HepG2 (cell line): Measurements from ENCODE around the gene GRP. TPM values are rescaled to one million over a fixed set of nuclear protein-coding genes. Genes with fewer than 3 reads are reported as not detected.

Experiments
- ETV5 ChIP-seq: IDR thresholded peaks from 2 replicates; pipeline ENCODE4 v1.6.1; 2018; ENCODE audit warnings: missing biosample characterization, missing genetic modification reagents, inconsistent platforms, borderline replicate concordance
- FLYWCH1 ChIP-seq: sonication (generic); formaldehyde crosslinking; IDR thresholded peaks from 2 replicates; pipeline ENCODE4 v1.8.1; 2023; ENCODE audit warnings: mild to moderate bottlenecking, missing genetic modification reagents
- HIVEP1 ChIP-seq: sonication (generic); formaldehyde crosslinking; IDR thresholded peaks from 2 replicates; pipeline ENCODE4 v1.4.0; 2020; ENCODE audit warnings: mild to moderate bottlenecking, missing genetic modification reagents
- HOXA5 ChIP-seq: sonication (generic); formaldehyde crosslinking; IDR thresholded peaks from 2 replicates; pipeline ENCODE4 v1.4.0; 2020; ENCODE audit warnings: missing genetic modification reagents
- JARID2 ChIP-seq: sonication (generic); formaldehyde crosslinking; IDR thresholded peaks from 2 replicates; pipeline ENCODE4 v1.8.1; 2023; ENCODE audit warnings: missing genetic modification reagents, inconsistent platforms; ENCODE audit not compliant: insufficient replicate concordance
- KDM3A ChIP-seq: IDR thresholded peaks from 2 replicates; pipeline ENCODE4 v1.6.1; 2018; ENCODE audit warnings: low read depth, missing compliant biosample characterization
- MAZ ChIP-seq, 2 experiments: sonication (generic) in 1 of 2; formaldehyde crosslinking in 1 of 2; IDR thresholded peaks; 2 replicates each; pipeline versions ENCODE4 v1.5.0 to v1.6.1; 2012 to 2020; ENCODE audit warnings: low read depth in 2 of 2, mild to moderate bottlenecking in 2 of 2, borderline replicate concordance in 1 of 2, improper control_type of control experiment in 1 of 2, low read length in 1 of 2, missing genetic modification reagents in 1 of 2, moderate library complexity in 1 of 2
- MBD4 ChIP-seq: IDR thresholded peaks from 2 replicates; pipeline ENCODE4 v1.6.1; 2012; ENCODE audit warnings: low read length, inconsistent platforms, borderline replicate concordance
- NONO ChIP-seq, 2 experiments: fragments of 450-650 bp in 1 of 2; sonication (generic) in 1 of 2; formaldehyde crosslinking in 1 of 2; IDR thresholded peaks in 1 of 2; conservative IDR thresholded peaks in 1 of 2; 2 replicates each; pipeline versions ENCODE4 v1.6.1 to v1.8.0; 2017 to 2022; ENCODE audit warnings: mild to moderate bottlenecking in 1 of 2, missing genetic modification reagents in 1 of 2, moderate library complexity in 1 of 2
- PAWR ChIP-seq: sonication (generic); formaldehyde crosslinking; IDR thresholded peaks from 2 replicates; pipeline ENCODE4 v1.4.0; 2020; ENCODE audit warnings: missing genetic modification reagents, mild to moderate bottlenecking, borderline replicate concordance
- RAD21 ChIP-seq: fragments of 450-650 bp; formaldehyde crosslinking; IDR thresholded peaks from 2 replicates; pipeline ENCODE4 v1.5.0; 2020; ENCODE audit warnings: mild to moderate bottlenecking
- REPIN1 ChIP-seq: sonication (generic); formaldehyde crosslinking; IDR thresholded peaks from 2 replicates; pipeline ENCODE4 v1.8.0; 2022; ENCODE audit warnings: missing genetic modification reagents, low read depth, mild to moderate bottlenecking, borderline replicate concordance
- RXRB ChIP-seq: IDR thresholded peaks from 2 replicates; pipeline ENCODE4 v1.6.1; 2016; ENCODE audit warnings: borderline replicate concordance, missing genetic modification reagents, missing compliant biosample characterization
- SALL2 ChIP-seq: sonication (generic); formaldehyde crosslinking; IDR thresholded peaks from 2 replicates; pipeline ENCODE4 v1.8.1; 2023; ENCODE audit warnings: mild to moderate bottlenecking, missing genetic modification reagents, inconsistent platforms
- SIN3A ChIP-seq: IDR thresholded peaks from 2 replicates; pipeline ENCODE4 v1.6.1; 2011; ENCODE audit warnings: low read depth, mild to moderate bottlenecking, control low read depth, low read length, borderline replicate concordance
- ZFY ChIP-seq: sonication (generic); formaldehyde crosslinking; IDR thresholded peaks from 2 replicates; pipeline ENCODE4 v1.4.0; 2020; ENCODE audit warnings: missing genetic modification reagents
- ZNF12 ChIP-seq: sonication (generic); formaldehyde crosslinking; IDR thresholded peaks from 2 replicates; pipeline ENCODE4 v1.5.0; 2020; ENCODE audit warnings: missing genetic modification reagents
- ZNF496 ChIP-seq: sonication (generic); formaldehyde crosslinking; IDR thresholded peaks from 2 replicates; pipeline ENCODE4 v1.8.1; 2023; ENCODE audit warnings: mild to moderate bottlenecking, moderate library complexity, missing genetic modification reagents; ENCODE audit not compliant: insufficient replicate concordance
- polyA plus RNA-seq, 8 experiments: library from polyadenylated mRNA; depleted of rRNA in 3 of 8; stranded (reverse) in 7 of 8; unstranded in 1 of 8; fragments of >200 nt; fragmentation: Illumina TruSeq in 4 of 8; extraction: Trizol in 4 of 8; gene quantifications; 2 replicates each; pipeline versions ENCODE4 v1.2.1 to v1.2.3, GENCODE V29; 2011 to 2016; ENCODE audit warnings: low read depth in 4 of 8, missing spikeins in 1 of 8, mixed read lengths in 1 of 8; ENCODE audit not compliant: insufficient read depth in 1 of 8
- total RNA-seq, 5 experiments: library from RNA; depleted of rRNA; stranded (reverse); fragments of >200 nt; fragmentation: Illumina TruSeq; extraction: Trizol; gene quantifications; 2 replicates each; pipeline ENCODE4 v1.2.3, GENCODE V29; 2016; ENCODE audit warnings: low read depth in 1 of 5
- TF ChIP-seq, protein P1 (sequence below): sonication (generic); formaldehyde crosslinking; IDR thresholded peaks from 2 replicates; pipeline ENCODE4 v1.4.0; 2020; ENCODE audit warnings: mild to moderate bottlenecking, missing genetic modification reagents
- TF ChIP-seq, protein P2 (sequence below): IDR thresholded peaks from 2 replicates; pipeline ENCODE4 v1.6.1; 2016; ENCODE audit warnings: low read depth

GRP gene
- total and polyA plus RNA-seq, 2 of the 13 experiments (the other 11 are each of a cell fraction or from before 2014, with no cell fraction given), result not detected

DNA sequence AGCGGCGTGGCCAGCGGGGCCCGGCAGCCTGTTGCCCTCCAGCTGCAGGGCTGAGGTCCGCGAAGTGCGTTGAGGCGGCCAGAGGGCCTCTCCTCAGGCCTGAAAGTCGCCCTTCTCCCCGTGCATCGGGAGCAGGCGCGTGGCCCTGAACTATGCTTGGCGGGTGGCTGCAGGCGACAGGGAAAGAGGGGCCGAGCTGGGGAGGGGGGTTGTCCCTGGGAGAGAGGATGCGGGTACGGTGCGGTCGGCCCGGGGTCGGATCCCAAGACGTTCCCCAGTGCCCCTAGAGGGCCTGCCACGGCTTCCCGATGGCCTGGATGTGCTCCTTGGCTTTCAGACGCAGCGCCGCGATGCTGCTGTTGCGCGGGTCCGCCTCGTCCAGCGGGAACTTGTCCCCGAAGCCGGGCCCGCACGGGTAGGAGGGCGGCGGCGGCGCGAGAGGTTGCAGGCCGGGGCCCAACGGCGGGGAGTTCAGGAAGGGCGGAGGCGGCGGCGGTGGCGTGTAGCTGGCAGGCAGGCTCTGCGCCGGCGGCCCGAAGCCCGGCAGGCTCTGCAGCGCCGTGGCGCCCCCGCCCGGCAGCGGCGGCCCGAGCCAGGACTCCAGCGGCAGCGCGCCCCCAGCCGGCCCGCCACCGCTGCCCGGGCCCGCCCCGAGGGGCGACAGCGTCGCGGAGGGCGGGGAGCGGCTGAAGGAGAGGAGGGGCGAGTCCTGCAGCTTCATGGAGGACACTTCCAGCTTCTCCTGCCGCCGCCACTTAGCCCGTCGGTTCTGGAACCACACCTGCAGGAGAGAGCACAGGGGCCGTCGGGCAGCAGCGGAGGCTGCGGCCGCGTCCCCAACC, 49.0 kb downstream of the GRP start (continued):
- TF ChIP-seq, protein P1, sequence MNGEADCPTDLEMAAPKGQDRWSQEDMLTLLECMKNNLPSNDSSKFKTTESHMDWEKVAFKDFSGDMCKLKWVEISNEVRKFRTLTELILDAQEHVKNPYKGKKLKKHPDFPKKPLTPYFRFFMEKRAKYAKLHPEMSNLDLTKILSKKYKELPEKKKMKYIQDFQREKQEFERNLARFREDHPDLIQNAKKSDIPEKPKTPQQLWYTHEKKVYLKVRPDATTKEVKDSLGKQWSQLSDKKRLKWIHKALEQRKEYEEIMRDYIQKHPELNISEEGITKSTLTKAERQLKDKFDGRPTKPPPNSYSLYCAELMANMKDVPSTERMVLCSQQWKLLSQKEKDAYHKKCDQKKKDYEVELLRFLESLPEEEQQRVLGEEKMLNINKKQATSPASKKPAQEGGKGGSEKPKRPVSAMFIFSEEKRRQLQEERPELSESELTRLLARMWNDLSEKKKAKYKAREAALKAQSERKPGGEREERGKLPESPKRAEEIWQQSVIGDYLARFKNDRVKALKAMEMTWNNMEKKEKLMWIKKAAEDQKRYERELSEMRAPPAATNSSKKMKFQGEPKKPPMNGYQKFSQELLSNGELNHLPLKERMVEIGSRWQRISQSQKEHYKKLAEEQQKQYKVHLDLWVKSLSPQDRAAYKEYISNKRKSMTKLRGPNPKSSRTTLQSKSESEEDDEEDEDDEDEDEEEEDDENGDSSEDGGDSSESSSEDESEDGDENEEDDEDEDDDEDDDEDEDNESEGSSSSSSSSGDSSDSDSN, result peak; percentile 89
- TF ChIP-seq SIN3A, result no peak
- TF ChIP-seq, protein P2, sequence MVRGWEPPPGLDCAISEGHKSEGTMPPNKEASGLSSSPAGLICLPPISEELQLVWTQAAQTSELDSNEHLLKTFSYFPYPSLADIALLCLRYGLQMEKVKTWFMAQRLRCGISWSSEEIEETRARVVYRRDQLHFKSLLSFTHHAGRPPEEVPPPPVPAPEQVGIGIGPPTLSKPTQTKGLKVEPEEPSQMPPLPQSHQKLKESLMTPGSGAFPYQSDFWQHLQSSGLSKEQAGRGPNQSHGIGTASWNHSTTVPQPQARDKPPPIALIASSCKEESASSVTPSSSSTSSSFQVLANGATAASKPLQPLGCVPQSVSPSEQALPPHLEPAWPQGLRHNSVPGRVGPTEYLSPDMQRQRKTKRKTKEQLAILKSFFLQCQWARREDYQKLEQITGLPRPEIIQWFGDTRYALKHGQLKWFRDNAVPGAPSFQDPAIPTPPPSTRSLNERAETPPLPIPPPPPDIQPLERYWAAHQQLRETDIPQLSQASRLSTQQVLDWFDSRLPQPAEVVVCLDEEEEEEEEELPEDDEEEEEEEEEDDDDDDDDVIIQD (CRISPR knock-in tag), result no peak
- TF ChIP-seq ETV5 (CRISPR knock-in tag), result no peak
- TF ChIP-seq KDM3A (CRISPR knock-in tag), result no peak
- TF ChIP-seq HIVEP1 (CRISPR knock-in tag), result no peak
- no peak for TF ChIP-seq HOXA5 (CRISPR knock-in tag)
- TF ChIP-seq NONO (IDR thresholded peaks at IDR 0.05), result no peak
- TF ChIP-seq NONO (CRISPR knock-in tag; conservative IDR thresholded peaks at IDR 0.05), result 0 out of 2 replicates have a peak, but pooled peaks have one; percentile 24
- TF ChIP-seq ZNF12 (CRISPR knock-in tag), result no peak
- no peak for TF ChIP-seq FLYWCH1 (CRISPR knock-in tag)
- TF ChIP-seq REPIN1 (CRISPR knock-in tag), result peak; percentile 28; the same call in 1 of the 2 replicates
- TF ChIP-seq ZFY (CRISPR knock-in tag), result peak; percentile 67; the same call in 1 of the 2 replicates
- no peak for TF ChIP-seq JARID2
- TF ChIP-seq RXRB (CRISPR knock-in tag), result no peak
- peak; percentile 89 for TF ChIP-seq RAD21 (CRISPR knock-in tag)
- TF ChIP-seq MAZ (IDR thresholded peaks at IDR 0.05; ENCODE audit: borderline replicate concordance, low read depth, low read length), result no peak
- TF ChIP-seq MAZ (CRISPR knock-in tag; IDR thresholded peaks at IDR 0.05; ENCODE audit: low read depth), result 0 out of 2 replicates have a peak, but pooled peaks have one; percentile 19
- no peak for TF ChIP-seq ZNF496 (CRISPR knock-in tag)
- no peak for TF ChIP-seq MBD4
- TF ChIP-seq SALL2 (CRISPR knock-in tag), result no peak
- no peak for TF ChIP-seq PAWR
